ENCODE measurements around the gene QKI. TPM values are rescaled to one million over a fixed set of nuclear protein-coding genes. Genes with fewer than 3 reads are reported as not detected.

The QKI gene
- total RNA-seq, 2 donors from 2014 or later, result 9.1 to 28.0 TPM

- H3K27ac ChIP-seq, result no peak overlapping the region
- H3K4me1 ChIP-seq, result no peaks in the 10 kb centered on the region
- H3K9ac ChIP-seq (ENCODE audit: low read depth in 2 of 2, low read length in 2 of 2), result no peak overlapping the region
- TF ChIP-seq, protein P1, sequence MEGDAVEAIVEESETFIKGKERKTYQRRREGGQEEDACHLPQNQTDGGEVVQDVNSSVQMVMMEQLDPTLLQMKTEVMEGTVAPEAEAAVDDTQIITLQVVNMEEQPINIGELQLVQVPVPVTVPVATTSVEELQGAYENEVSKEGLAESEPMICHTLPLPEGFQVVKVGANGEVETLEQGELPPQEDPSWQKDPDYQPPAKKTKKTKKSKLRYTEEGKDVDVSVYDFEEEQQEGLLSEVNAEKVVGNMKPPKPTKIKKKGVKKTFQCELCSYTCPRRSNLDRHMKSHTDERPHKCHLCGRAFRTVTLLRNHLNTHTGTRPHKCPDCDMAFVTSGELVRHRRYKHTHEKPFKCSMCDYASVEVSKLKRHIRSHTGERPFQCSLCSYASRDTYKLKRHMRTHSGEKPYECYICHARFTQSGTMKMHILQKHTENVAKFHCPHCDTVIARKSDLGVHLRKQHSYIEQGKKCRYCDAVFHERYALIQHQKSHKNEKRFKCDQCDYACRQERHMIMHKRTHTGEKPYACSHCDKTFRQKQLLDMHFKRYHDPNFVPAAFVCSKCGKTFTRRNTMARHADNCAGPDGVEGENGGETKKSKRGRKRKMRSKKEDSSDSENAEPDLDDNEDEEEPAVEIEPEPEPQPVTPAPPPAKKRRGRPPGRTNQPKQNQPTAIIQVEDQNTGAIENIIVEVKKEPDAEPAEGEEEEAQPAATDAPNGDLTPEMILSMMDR (IDR thresholded peaks at IDR 0.05), result no peak
- H3K36me3 ChIP-seq, result no peaks in the 10 kb centered on the region
- no peaks in the 10 kb centered on the region for H3K9me3 ChIP-seq
- H3K27me3 ChIP-seq, result no peaks in the 10 kb centered on the region
- intact Hi-C loops (cut with DNase I), result no loop called here
- no peak overlapping the region for H3K4me3 ChIP-seq
- no peak for DNase-seq
These were observed 193.3 kb downstream of the QKI start for GRCh38 chr6:163607792-163608191.

GRCh38 chr6:163608204-163608644 is 193.7 kb downstream of the QKI start:
- H3K4me1 ChIP-seq, result no peaks in the 10 kb centered on the region

DNA sequence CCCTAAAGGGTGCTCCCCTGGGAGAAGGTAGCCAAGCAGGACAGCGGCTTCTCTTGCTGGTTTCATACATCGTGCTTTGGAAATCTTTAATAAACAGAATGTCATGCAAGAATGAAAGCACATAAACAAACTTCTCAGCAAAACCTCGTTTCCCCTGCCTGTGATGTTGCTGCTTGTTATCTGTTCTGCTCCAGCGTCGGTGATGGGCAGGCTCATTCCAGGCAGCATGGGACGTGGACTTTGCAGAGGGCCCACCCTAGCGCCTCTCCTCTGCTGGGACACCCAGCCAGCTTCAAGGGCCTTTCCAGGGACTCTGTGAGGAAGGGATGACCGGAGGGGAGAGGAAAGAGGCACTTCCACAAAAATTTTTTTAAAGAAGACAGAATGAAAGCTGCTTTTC is 197.7 kb downstream of the QKI start:
- Histone ChIP-seq H3K9me3 (no peaks in the 10 kb centered on the region), H3K4me1 (no peaks in the 10 kb centered on the region), H3K9ac (ENCODE audit: low read depth in 2 of 2, low read length in 2 of 2) (no peak overlapping the region), H3K4me3 (no peak overlapping the region), H3K27me3 (no peaks in the 10 kb centered on the region), H3K36me3 (no peaks in the 10 kb centered on the region), H3K27ac (no peak overlapping the region)
- TF ChIP-seq, protein P1 (IDR thresholded peaks at IDR 0.05), result no peak
- intact Hi-C loops (cut with DNase I), result no loop called here
- no peak for DNase-seq

More at GRCh38 chr6:163608204-163608644, 193.7 kb downstream of the QKI start:
- no peaks in the 10 kb centered on the region for H3K27me3 ChIP-seq
- H3K27ac ChIP-seq, result no peak overlapping the region
- intact Hi-C loops (cut with DNase I), result no loop called here
- TF ChIP-seq, protein P1 (IDR thresholded peaks at IDR 0.05), result no peak
- H3K9ac ChIP-seq (ENCODE audit: low read depth in 2 of 2, low read length in 2 of 2), result no peak overlapping the region
- no peak for DNase-seq
- H3K36me3 ChIP-seq, result no peaks in the 10 kb centered on the region
- H3K4me3 ChIP-seq, result no peak overlapping the region
- no peaks in the 10 kb centered on the region for H3K9me3 ChIP-seq

- Histone ChIP-seq H3K27ac (no peak overlapping the region), H3K4me1 (no peaks in the 10 kb centered on the region), H3K27me3 (no peaks in the 10 kb centered on the region), H3K9me3 (no peaks in the 10 kb centered on the region), H3K36me3 (no peaks in the 10 kb centered on the region), H3K4me3 (no peak overlapping the region), H3K9ac (ENCODE audit: low read depth in 2 of 2, low read length in 2 of 2) (no peak overlapping the region)
- TF ChIP-seq, protein P1 (IDR thresholded peaks at IDR 0.05), result no peak
- DNase-seq, result no peak
- intact Hi-C loops (cut with DNase I), result no loop called here
These were observed 198.5 kb downstream of the QKI start for GRCh38 chr6:163613025-163613424.

- intact Hi-C loops (cut with DNase I), result no loop called here
- no peaks in the 10 kb centered on the region for H3K36me3 ChIP-seq
- H3K9me3 ChIP-seq, result no peaks in the 10 kb centered on the region
- TF ChIP-seq, protein P1 (IDR thresholded peaks at IDR 0.05), result no peak
- H3K4me3 ChIP-seq, result no peak overlapping the region
- H3K4me1 ChIP-seq, result no peaks in the 10 kb centered on the region
- H3K9ac ChIP-seq (ENCODE audit: low read depth in 2 of 2, low read length in 2 of 2), result no peak overlapping the region
- H3K27ac ChIP-seq, result no peak overlapping the region
- no peak for DNase-seq
- H3K27me3 ChIP-seq, result no peaks in the 10 kb centered on the region
These were observed 199.2 kb downstream of the QKI start for GRCh38 chr6:163613668-163614067.

Data from colonic mucosa (tissue), 4 donors.